Activated naive CD8-positive, alpha-beta T cell treated with anti-CD3 and anti-CD28 coated beads, Interleukin-2, amount 10 ng/mL, durations not matched to agents 7 days and 5 days (primary cell): ENCODE measurements around the gene SLC41A1. TPM values are rescaled to one million over a fixed set of nuclear protein-coding genes. Genes with fewer than 3 reads are reported as not detected.

Experiments used
- ATAC-seq: fragments of 150-1000 bp; cut with Tn5 transposase; one replicate; pipeline ENCODE4 v1.10.0; 2021; ENCODE audit warnings: low read depth, moderate library complexity
- POLR2A ChIA-PET: fragments of 350-600 bp; sonication (Branson Sonifier 250); formaldehyde crosslinking; loops from one replicate; lab custom pipeline; 2021; ENCODE audit warnings: antibody characterized with exemption; lab: Charles Lee
- DNase-seq: peaks from one replicate; pipeline ENCODE4 v3.0.0; 2021
- H3K27ac Mint-ChIP-seq: one replicate; pipeline ENCODE4 v1.8.0; 2022; ENCODE audit warnings: mild to moderate bottlenecking, mixed read lengths
- H3K27me3 Mint-ChIP-seq: one replicate; pipeline ENCODE4 v1.8.0; 2022; ENCODE audit warnings: mild to moderate bottlenecking, moderate library complexity, mixed read lengths
- H3K36me3 Mint-ChIP-seq: one replicate; pipeline ENCODE4 v1.8.0; 2021; ENCODE audit warnings: mild to moderate bottlenecking, mixed read lengths
- H3K4me1 Mint-ChIP-seq: one replicate; pipeline ENCODE4 v1.8.0; 2021; ENCODE audit warnings: mixed read lengths
- H3K4me3 Mint-ChIP-seq: one replicate; pipeline ENCODE4 v1.8.0; 2022; ENCODE audit warnings: mild to moderate bottlenecking, moderate library complexity, mixed read lengths
- H3K9me3 Mint-ChIP-seq: one replicate; pipeline ENCODE4 v1.8.0; 2021; ENCODE audit warnings: mixed read lengths
- total RNA-seq, 2 experiments: library from RNA; stranded (reverse); gene quantifications; one replicate each; pipeline ENCODE4 v1.2.3, GENCODE V29; 2021

The SLC41A1 gene
- total RNA-seq, 2 experiments from 2014 or later = 16.8 to 19.6 TPM

DNA sequence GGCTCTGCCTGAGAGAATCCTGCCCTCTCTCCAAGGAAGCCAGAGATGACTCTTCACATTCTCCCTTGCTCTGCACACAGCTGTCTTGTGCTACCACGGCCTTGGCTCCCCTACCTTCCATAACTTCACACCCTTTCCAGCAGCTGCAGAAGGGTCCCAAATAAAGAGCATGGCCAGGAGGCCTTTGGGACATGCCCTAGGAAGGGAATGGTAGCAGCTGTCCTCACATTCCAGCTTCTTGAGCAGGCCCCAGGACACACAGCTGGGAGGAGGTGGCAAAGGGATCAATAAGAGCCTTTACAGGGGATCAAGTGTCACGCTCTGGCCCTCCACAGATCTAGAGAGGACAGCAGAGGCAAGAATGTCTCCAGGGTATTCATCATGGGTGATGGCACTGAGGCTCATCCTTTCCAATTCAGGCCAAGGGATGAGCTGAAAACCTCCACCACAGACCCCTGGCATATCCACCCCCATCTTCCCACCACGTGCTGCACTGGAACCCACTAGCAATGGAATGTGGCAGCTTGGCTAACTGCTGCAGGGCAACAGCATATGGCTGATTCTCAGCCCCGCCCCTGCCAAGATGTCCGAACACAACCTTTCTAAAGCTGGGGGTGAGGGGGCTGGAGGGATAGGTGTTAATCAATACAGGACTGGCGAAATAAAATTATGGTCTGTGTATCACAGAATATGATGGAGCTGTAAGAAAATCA lies 19.9 kb downstream of the SLC41A1 start:
- no peak overlapping the region for H3K27ac Mint-ChIP-seq
- H3K36me3 Mint-ChIP-seq = peaks cover 4% of the 10 kb centered on the region
- POLR2A ChIA-PET = no interaction called here
- peaks cover 1% of the 10 kb centered on the region for H3K4me1 Mint-ChIP-seq
- H3K27me3 Mint-ChIP-seq = no peaks in the 10 kb centered on the region
- H3K9me3 Mint-ChIP-seq = no peaks in the 10 kb centered on the region
- ATAC-seq (no peak), DNase-seq (no peak)
- no peak overlapping the region for H3K4me3 Mint-ChIP-seq

DNA sequence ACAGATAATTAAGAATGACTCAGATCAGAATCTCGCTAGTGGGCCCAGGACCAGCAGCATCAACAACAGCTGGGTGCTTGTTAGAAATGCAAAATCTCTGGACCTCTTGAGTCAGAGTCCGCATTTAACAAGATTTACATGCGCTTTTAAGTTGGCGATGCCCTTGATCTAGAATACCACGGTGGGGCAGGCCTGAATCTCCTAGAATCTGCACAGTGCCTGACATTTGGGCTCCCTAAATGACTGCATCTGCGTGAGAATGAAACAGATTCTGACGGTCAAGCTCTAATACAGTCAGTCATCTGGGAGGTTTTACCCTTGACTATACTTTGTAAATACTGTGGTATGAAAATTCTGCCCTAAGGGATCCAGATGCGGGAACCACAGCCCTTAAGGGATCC lies 20.5 kb downstream of the SLC41A1 start:
- Mint-ChIP-seq H3K9me3 (no peaks in the 10 kb centered on the region), H3K36me3 (peaks cover 4% of the 10 kb centered on the region), H3K4me3 (no peak overlapping the region), H3K27ac (no peak overlapping the region), H3K4me1 (peaks cover 1% of the 10 kb centered on the region), H3K27me3 (no peaks in the 10 kb centered on the region)
- POLR2A ChIA-PET = interaction anchor here (2.0 kb wide), 1 partner anchor 185 kb away, joined by 7 read pairs; no protein-coding TSS in a partner anchor
- ATAC-seq (no peak), DNase-seq (no peak)

DNA sequence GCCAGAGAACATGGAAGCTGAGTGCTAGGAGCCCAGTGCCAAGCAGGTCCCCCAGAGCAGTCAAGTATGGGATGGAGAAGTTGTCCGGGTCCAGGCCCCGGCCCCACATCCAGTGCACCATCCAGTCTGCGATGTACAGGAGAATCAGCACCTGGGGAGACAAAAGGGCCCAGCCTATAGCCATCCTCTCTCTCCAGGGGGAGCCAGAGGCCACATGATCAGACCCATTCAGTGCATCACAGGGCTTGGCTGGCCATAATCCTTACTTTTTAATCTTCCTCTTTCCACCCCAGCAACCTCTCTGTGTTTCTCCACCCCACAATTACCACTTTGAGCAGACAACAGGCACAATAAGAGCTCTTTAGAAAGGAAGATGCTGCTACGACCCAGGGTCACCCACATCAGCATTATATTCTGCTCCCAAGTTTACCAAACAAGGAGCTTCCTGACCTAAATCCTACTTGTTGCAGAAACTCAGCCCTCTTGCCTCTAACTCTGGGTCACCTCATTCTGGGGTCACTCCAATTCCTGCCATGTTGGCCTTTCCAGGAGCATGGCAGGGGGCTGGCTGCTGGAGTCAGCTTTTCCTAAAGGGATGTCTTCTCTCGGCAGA lies 21.3 kb downstream of the SLC41A1 start:
- H3K9me3 Mint-ChIP-seq = no peaks in the 10 kb centered on the region
- POLR2A ChIA-PET = interaction anchor here (0.6 to 2.0 kb wide), 2 partner anchors 186 to 507 kb away, joined by 3 to 7 read pairs; no protein-coding TSS in a partner anchor
- peaks cover 4% of the 10 kb centered on the region for H3K36me3 Mint-ChIP-seq
- H3K27me3 Mint-ChIP-seq = no peaks in the 10 kb centered on the region
- peak; percentile 88 for ATAC-seq
- no peak overlapping the region for H3K27ac Mint-ChIP-seq
- H3K4me1 Mint-ChIP-seq = peaks cover 1% of the 10 kb centered on the region
- H3K4me3 Mint-ChIP-seq = no peak overlapping the region
- peak; percentile 66 for DNase-seq

DNA sequence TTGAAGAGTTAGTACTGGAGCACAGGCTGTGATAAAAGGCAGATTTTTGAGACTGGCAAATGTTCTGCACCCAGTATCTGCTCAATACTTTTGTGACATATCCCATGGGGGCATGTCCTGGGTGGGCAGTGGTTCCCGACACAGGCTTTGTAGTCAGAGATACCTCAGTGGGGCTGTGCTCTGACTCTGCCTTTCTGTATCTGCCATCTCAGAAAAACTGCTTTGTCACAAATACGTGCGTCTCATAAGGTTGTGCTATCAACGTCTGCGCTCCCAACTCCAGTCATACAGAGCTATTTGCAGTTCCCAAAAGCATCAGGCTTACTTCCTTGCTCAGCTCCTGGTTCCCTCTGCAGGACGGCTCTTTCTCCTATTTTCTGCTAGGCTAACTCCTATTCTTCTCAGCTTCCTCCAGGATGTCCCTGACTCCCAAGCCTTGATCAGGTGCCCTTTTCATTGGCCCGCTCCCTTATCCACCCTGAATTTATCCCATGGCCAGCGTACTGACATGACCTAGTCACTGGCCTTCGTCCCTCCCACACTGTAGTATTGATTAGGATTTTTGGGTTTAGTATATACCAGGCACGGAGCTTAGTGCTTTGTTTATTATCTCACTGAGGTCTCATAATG lies 25.6 kb downstream of the SLC41A1 start:
- H3K27me3 Mint-ChIP-seq = no peaks in the 10 kb centered on the region
- peaks cover 4% of the 10 kb centered on the region for H3K36me3 Mint-ChIP-seq
- H3K4me3 Mint-ChIP-seq = no peak overlapping the region
- H3K4me1 Mint-ChIP-seq = peaks cover 8% of the 10 kb centered on the region
- DNase-seq (no peak), ATAC-seq (no peak)
- no peak overlapping the region for H3K27ac Mint-ChIP-seq
- H3K9me3 Mint-ChIP-seq = no peaks in the 10 kb centered on the region
- POLR2A ChIA-PET = no interaction called here

DNA sequence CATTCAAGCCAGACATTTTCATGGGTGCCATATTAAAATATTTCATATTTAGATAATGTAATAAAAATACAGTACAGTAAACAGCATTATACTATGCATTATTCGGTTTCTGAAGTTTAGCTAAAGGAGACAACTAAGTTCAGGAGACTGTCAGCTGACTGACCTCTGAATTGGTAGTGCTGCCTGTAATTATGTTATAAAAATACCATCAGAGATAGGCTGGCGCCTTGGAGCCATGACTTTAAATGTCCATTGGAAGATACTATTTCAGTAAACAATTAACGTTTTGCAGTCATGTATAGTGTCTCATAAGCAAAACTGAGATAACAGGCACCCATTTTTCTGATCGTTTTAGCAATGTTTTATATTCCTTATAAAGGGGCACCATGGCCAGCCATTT lies 26.4 kb downstream of the SLC41A1 start:
- peaks cover 4% of the 10 kb centered on the region for H3K36me3 Mint-ChIP-seq

DNA sequence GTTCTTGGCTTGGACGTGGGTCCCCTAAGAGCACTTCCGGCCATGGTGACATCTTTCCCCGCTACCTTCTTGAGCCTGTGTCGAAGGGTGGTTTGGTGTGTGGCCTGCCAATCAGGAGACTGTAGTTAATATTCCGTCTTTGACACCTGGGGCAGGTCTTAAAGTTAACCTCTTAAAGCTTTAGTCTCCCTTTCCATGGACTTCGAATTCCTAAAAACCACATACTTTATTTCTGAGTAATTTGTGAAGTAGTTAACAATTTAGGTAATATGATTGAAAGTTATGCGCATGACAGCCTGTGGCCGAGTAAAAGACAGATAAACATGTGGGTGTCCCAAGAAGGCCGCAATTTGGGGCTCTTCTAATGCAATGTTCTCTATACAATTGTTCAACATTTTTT lies 27.6 kb downstream of the SLC41A1 start:
- H3K4me3 Mint-ChIP-seq = no peak overlapping the region
- POLR2A ChIA-PET = no interaction called here
- H3K27me3 Mint-ChIP-seq = peaks cover 1% of the 10 kb centered on the region

More for the DNA sequence above, 26.4 kb downstream of the SLC41A1 start:
- POLR2A ChIA-PET = no interaction called here
- Mint-ChIP-seq H3K9me3 (no peaks in the 10 kb centered on the region), H3K4me3 (no peak overlapping the region), H3K27me3 (no peaks in the 10 kb centered on the region), H3K27ac (no peak overlapping the region), H3K4me1 (peaks cover 11% of the 10 kb centered on the region)
- no peak for ATAC-seq
- DNase-seq = no peak

DNA sequence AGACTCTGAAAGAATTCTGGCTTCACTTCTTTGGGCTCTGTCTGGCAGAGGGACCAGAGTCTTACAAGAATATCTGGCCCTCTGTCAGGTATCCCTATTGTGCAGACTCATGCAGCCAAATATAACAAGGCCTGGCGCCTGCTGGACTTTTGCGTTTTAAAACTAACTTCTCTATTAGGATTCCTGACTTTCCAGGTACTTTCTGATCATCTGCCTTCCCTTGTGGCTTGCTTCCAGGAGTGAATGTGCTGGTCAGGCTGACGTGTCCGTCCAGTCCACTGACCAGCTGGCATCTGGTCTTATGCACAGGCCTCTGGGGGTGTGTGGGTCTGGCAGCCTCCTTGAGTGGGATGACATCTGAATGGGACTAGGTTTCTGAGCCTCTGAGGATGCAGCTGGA lies 29.1 kb downstream of the SLC41A1 start:
- POLR2A ChIA-PET = interaction anchor here (0.7 kb wide), 1 partner anchor 18 kb away, joined by 4 read pairs; no protein-coding TSS in a partner anchor

More for the DNA sequence above, 27.6 kb downstream of the SLC41A1 start:
- DNase-seq = no peak
- no peaks in the 10 kb centered on the region for H3K9me3 Mint-ChIP-seq
- peaks cover 2% of the 10 kb centered on the region for H3K36me3 Mint-ChIP-seq
- ATAC-seq = no peak
- no peak overlapping the region for H3K27ac Mint-ChIP-seq
- peaks cover 10% of the 10 kb centered on the region for H3K4me1 Mint-ChIP-seq

DNA sequence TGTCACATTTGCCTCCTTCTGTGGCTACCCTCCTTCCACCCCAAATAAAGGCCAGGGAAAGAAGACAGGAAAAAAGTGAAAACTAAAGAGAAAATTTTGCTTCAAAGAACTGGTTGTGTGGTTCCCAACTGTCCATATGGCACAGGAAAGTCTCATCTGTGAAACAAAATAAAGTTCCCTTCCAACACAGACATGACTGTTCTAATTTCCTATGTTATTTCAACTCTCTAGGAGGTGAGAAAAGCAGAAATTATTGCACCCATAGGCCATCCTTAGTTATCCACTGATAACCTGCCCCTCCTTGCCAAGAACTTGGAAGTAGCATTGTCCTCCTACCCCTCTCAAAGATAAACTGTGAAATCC lies 29.6 kb downstream of the SLC41A1 start:
- ATAC-seq (no peak), DNase-seq (no peak)
- Mint-ChIP-seq H3K27me3 (peaks cover 2% of the 10 kb centered on the region), H3K36me3 (no peaks in the 10 kb centered on the region), H3K9me3 (no peaks in the 10 kb centered on the region), H3K4me1 (peaks cover 10% of the 10 kb centered on the region), H3K27ac (no peak overlapping the region), H3K4me3 (no peak overlapping the region)
- POLR2A ChIA-PET = interaction anchor here (1.3 to 1.7 kb wide), 2 partner anchors 9 to 125 kb away, joined by 6 read pairs; no protein-coding TSS in a partner anchor

More for the DNA sequence above, 29.1 kb downstream of the SLC41A1 start:
- Mint-ChIP-seq H3K4me1 (peaks cover 10% of the 10 kb centered on the region), H3K4me3 (no peak overlapping the region), H3K27ac (no peak overlapping the region), H3K9me3 (no peaks in the 10 kb centered on the region), H3K36me3 (no peaks in the 10 kb centered on the region), H3K27me3 (peaks cover 2% of the 10 kb centered on the region)
- DNase-seq = no peak
- ATAC-seq = no peak

DNA sequence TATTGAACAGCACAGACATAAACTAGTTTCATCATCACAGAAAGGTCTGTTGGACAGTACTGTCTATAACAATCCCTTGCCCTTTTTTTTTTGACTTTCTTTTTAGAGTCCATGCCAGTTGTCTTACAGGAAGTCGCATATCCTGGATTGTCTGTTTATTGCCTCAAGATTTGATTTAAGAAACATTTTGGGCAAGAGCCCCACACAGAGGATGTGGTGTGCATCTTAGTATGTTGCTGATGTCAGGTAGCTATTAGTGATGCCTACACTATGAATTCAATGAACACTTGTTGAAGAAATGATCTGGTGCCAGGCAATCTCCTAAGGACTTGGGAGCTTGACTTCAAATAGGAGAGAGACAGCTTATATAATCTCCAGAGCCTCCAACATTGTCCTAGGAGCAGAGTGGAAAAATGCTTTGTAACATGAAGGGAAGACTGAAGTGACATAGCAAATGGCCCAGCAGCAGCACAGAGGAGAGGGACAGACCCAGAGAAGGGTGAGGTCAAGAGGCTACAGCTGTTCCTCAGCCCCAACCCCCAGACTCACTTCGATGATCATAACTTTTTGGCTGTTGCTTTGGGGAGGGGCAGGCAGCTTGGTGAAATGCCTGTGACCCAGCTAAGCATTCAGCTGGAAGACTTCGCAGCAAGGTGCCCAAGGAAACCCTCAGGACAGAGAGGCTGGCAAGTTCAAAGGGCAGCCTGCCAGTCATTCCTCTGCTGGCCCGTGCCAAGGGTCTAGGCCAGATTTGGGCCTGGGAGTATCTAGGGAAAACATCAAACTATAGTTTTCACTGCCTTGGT lies 30.2 kb downstream of the SLC41A1 start:
- DNase-seq = no peak
- Mint-ChIP-seq H3K27me3 (peaks cover 2% of the 10 kb centered on the region), H3K36me3 (no peaks in the 10 kb centered on the region), H3K4me3 (peak overlapping the region; percentile 46), H3K27ac (peak overlapping the region; percentile 83), H3K4me1 (peaks cover 14% of the 10 kb centered on the region), H3K9me3 (no peaks in the 10 kb centered on the region)
- peak; percentile 97 for ATAC-seq
- POLR2A ChIA-PET = interaction anchor here (0.5 to 1.7 kb wide), 5 partner anchors 8 to 186 kb away, joined by 3 to 15 read pairs (median 6); partner anchors contain the start of gene NUCKS1

DNA sequence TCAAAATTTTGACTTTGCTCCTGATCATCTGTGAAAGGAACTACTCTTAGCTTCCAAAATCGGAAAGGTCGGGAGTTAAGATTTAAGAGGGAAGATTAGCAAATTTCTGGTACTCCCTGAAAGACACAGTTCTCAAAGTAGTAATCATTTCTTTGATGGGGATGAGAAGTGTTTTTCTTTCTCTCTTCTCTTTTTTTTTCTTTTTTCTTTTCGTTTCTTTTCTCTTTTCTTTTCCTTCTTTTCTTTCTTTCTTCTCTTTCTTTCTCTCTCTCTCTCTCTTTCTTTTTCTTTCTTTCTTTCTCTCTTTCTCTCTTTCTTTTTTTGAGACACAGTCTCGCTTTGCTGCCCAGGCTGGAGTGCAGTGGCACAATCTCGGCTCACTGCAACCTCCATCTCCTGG lies 32.7 kb downstream of the SLC41A1 start:
- POLR2A ChIA-PET = no interaction called here
- peaks cover 24% of the 10 kb centered on the region for H3K4me1 Mint-ChIP-seq
- no peak for ATAC-seq
- no peak overlapping the region for H3K4me3 Mint-ChIP-seq
- H3K27me3 Mint-ChIP-seq = peaks cover 2% of the 10 kb centered on the region
- DNase-seq = no peak
- H3K9me3 Mint-ChIP-seq = no peaks in the 10 kb centered on the region
- no peak overlapping the region for H3K27ac Mint-ChIP-seq
- H3K36me3 Mint-ChIP-seq = no peaks in the 10 kb centered on the region

DNA sequence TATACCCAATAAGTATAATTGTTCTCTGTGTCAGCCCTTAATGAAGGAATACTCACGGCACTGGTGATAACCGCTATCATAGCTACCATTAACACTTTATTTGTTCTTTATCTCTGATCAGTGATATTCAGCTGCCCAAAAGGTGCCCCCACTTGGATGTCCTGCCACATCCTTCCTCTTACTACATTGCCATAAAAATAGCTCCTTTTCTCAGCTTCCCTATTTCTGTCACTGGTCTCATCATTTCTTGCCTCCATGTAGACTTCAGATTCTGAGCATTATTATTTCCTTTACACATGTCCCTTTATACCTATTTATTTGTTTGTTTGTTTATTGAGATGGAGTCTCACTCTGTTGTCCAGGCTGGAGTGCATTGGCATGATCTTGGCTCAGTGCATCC lies 35.0 kb downstream of the SLC41A1 start:
- Mint-ChIP-seq H3K27me3 (peaks cover 2% of the 10 kb centered on the region), H3K36me3 (peaks cover 2% of the 10 kb centered on the region), H3K9me3 (no peaks in the 10 kb centered on the region), H3K27ac (no peak overlapping the region), H3K4me1 (peaks cover 36% of the 10 kb centered on the region), H3K4me3 (no peak overlapping the region)
- DNase-seq = no peak
- ATAC-seq = no peak
- POLR2A ChIA-PET = interaction anchor here (4.9 kb wide), 1 partner anchor 29 kb away, joined by 43 read pairs; the partner anchor contains the start of gene NUCKS1

DNA sequence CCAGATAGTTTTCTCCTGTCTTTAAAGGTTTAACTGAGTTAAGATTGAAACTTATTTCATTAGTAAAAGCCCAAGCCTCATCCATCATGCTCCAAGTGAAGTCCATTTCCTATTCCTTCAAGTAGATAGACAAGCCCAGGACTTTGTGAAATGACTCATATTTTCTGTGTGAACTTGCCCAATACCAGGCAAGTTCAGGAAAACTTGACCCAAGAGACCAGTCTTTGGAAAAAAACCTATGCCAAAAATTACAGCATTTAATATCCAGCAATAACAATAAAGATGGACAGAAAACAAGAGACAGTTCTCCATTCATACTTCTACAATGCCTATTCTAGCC lies 37.3 kb downstream of the SLC41A1 start:
- H3K4me3 Mint-ChIP-seq = peak overlapping the region; percentile 88
- POLR2A ChIA-PET = interaction anchor here (0.8 to 4.9 kb wide), 8 partner anchors 10 to 144 kb away, joined by 3 to 43 read pairs (median 8); partner anchors contain the start of genes ELK4 and NUCKS1
- H3K4me1 Mint-ChIP-seq = peaks cover 44% of the 10 kb centered on the region
- ATAC-seq (no peak), DNase-seq (no peak)
- no peaks in the 10 kb centered on the region for H3K9me3 Mint-ChIP-seq
- peaks cover 9% of the 10 kb centered on the region for H3K36me3 Mint-ChIP-seq
- H3K27me3 Mint-ChIP-seq = peaks cover 2% of the 10 kb centered on the region
- peak overlapping the region; percentile 94 for H3K27ac Mint-ChIP-seq
